Esophagus muscularis mucosa (tissue), 4 donors: Measurements from ENCODE around the gene THSD4. TPM values are rescaled to one million over a fixed set of nuclear protein-coding genes. Genes with fewer than 3 reads are reported as not detected.

Experiments used
- DNase-seq: peaks from one replicate; pipeline ENCODE4 v3.0.0-alpha.2; 2017; ENCODE audit errors: extremely low spot score
- H3K27ac ChIP-seq, 4 donors: fragments of 200-600 bp; sonication (generic); replicated peaks in 1 of 4; 1 replicate in 3 of 4; 2 replicates in 1 of 4; pipeline ENCODE4 v1.5.1; 2016 to 2019; ENCODE audit warnings: mild to moderate bottlenecking in 1 of 4
- H3K27me3 ChIP-seq, 4 donors: fragments of 200-600 bp; sonication (generic); one replicate each; pipeline versions ENCODE4 v1.5.1 to v1.6.0; 2016 to 2019
- H3K36me3 ChIP-seq, 4 donors: fragments of 200-600 bp; sonication (generic); one replicate each; pipeline ENCODE4 v1.5.1; 2016 to 2019
- H3K4me1 ChIP-seq, 4 donors: fragments of 200-600 bp; sonication (generic); one replicate each; pipeline ENCODE4 v1.5.1; 2016 to 2019
- H3K4me3 ChIP-seq, 4 donors: fragments of 200-600 bp; sonication (generic); 1 replicate in 2 of 4; 2 replicates in 2 of 4; pipeline ENCODE4 v1.5.1; 2016 to 2019; ENCODE audit warnings: mild to moderate bottlenecking in 4 of 4, moderate library complexity in 1 of 4
- H3K9me3 ChIP-seq, 4 donors: fragments of 200-600 bp; sonication (generic); 1 replicate in 3 of 4; 2 replicates in 1 of 4; pipeline ENCODE4 v1.5.1; 2016 to 2019
- CTCF ChIP-seq, 3 experiments: fragments of 200-600 bp in 2 of 3; fragments of 450-650 bp in 1 of 3; sonication (generic) in 2 of 3; IDR thresholded peaks; one replicate each; pipeline ENCODE4 v1.5.1; 2017 to 2019; ENCODE audit warnings: antibody characterized with exemption in 3 of 3, mild to moderate bottlenecking in 2 of 3, moderate library complexity in 1 of 3
- EP300 ChIP-seq: sonication (generic); formaldehyde crosslinking; IDR thresholded peaks from one replicate; pipeline ENCODE4 v1.6.1; 2017; ENCODE audit warnings: antibody characterized with exemption
- POLR2A ChIP-seq: fragments of 450-650 bp; IDR thresholded peaks from one replicate; pipeline ENCODE4 v1.6.1; 2017; ENCODE audit warnings: antibody characterized with exemption, moderate library complexity, mild to moderate bottlenecking, low read depth
- POLR2AphosphoS5 ChIP-seq, 2 donors: sonication (generic); formaldehyde crosslinking; IDR thresholded peaks; one replicate each; pipeline ENCODE4 v1.6.1; 2017; ENCODE audit warnings: antibody characterized with exemption in 2 of 2
- WGBS: methylation state at CpG from one replicate; pipeline ENCODE4 v1.1.5; 2018; 5-methylcytosine and 5-hydroxymethylcytosine counted together
- intact Hi-C: fragments of 100-400 bp; cut with DNase I; formaldehyde crosslinking; loops from one replicate; pipeline ENCODE4 v1.15.1; 2023
- total RNA-seq, 4 donors: library from RNA; depleted of rRNA; stranded (reverse); fragments of >200 nt; gene quantifications; one replicate each; pipeline versions ENCODE4 v1.1.0 to v1.2.1, GENCODE V29; 2016

THSD4 gene
- total RNA-seq, 4 donors from 2014 or later: 3.2 to 6.6 (median 5.6) TPM

DNA sequence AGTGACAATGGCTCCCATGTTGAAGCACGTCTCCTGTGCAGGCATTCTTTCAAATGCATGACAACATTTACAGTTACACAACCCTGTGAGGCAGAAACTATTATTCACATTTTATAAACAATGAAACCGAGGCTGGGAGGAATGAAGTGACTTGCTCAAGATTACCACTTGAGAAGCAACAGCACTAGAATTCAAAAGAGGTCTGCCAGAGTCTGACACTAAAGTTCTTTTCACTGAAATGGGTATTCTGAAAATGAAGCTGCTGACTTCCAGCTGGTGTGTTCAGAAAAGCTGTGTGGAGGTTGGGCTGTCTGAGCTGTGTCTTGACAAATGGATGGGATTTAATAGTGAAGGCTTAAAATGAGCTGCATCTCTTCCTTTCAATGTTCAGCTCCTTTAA lies 104.4 kb downstream of the THSD4 start:
- DNase-seq: no peak
- 54% methylated on average over 2 of the region's 2 CpGs for WGBS
- Histone ChIP-seq H3K4me3 (no peak overlapping the region), H3K4me1 (peaks cover 0 to 31% (median 24%) of the 10 kb centered on the region in 4 donors), H3K27ac (peak overlapping the region in 3 of 4 donors; percentile 19 to 34 (median 24)), H3K36me3 (no peaks in the 10 kb centered on the region), H3K27me3 (peaks cover 0 to 5% (median 0%) of the 10 kb centered on the region in 4 donors), H3K9me3 (no peaks in the 10 kb centered on the region)
- TF ChIP-seq CTCF (IDR thresholded peaks at IDR 0.05) (no peak), POLR2AphosphoS5 (IDR thresholded peaks at IDR 0.05) (peak in 1 of 2 donors; percentile 9)
- intact Hi-C loops: no loop called here

DNA sequence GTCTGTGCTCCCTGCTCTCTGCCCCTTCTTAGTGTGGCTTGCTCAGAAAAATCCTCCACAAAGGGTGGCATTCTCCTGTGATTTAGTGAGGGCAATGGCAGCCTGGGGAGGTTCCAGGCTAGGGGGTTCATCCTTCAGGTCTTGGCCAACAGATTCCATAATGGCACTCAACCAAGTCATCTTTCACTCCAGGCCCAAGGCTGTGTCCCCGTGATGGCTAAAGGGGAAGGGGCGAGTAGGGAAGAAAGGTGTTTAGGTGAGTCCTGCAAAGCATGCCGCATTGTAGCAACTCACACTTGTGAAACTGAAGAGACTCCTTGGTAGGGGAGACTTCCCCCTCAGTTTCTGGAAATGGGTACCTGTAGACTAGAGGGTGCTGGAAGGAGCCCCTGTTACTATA lies 105.6 kb downstream of the THSD4 start:
- Histone ChIP-seq H3K4me1 (peaks cover 0 to 31% (median 24%) of the 10 kb centered on the region in 4 donors), H3K9me3 (no peaks in the 10 kb centered on the region), H3K4me3 (no peak overlapping the region), H3K27ac (no peak overlapping the region), H3K36me3 (no peaks in the 10 kb centered on the region), H3K27me3 (no peaks in the 10 kb centered on the region)
- intact Hi-C loops: no loop called here
- no peak for DNase-seq
- WGBS: 96% methylated on average over 3 of the region's 3 CpGs
- TF ChIP-seq CTCF (IDR thresholded peaks at IDR 0.05) (no peak), POLR2A (no peak), POLR2AphosphoS5 (IDR thresholded peaks at IDR 0.05) (no peak), EP300 (no peak)

DNA sequence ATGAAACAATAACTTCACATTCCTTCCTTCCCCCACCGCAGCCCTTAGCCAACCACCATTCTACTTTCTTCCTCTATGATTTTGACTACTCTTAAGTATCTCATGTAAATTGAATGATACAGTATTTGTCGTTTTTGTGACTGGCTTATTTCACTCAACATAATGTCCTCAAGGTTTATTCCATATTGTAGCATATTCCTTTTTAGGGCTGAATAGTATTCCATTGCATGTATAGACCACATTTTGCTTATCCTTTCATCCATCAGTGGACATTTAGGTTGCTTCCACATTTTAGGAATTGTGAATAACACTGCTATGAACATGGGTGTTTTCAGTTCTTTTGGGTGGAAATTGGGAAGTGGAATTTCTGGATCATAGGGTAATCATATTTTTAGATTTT lies 106.1 kb downstream of the THSD4 start:
- H3K27me3 ChIP-seq: no peaks in the 10 kb centered on the region
- peaks cover 0 to 31% (median 24%) of the 10 kb centered on the region in 4 donors for H3K4me1 ChIP-seq
- no peaks in the 10 kb centered on the region for H3K36me3 ChIP-seq
- no peak overlapping the region for H3K27ac ChIP-seq
- H3K9me3 ChIP-seq: no peaks in the 10 kb centered on the region
- H3K4me3 ChIP-seq: no peak overlapping the region
- WGBS: 92% methylated on average over 2 of the region's 2 CpGs
- intact Hi-C loops: no loop called here
- TF ChIP-seq EP300 (no peak), POLR2A (no peak), POLR2AphosphoS5 (IDR thresholded peaks at IDR 0.05) (no peak), CTCF (IDR thresholded peaks at IDR 0.05) (no peak)
- no peak for DNase-seq

GRCh38 chr15:71223516-71223915 lies 108.2 kb downstream of the THSD4 start:
- Histone ChIP-seq H3K27me3 (no peaks in the 10 kb centered on the region), H3K4me3 (no peak overlapping the region), H3K27ac (no peak overlapping the region), H3K4me1 (peaks cover 0 to 22% (median 17%) of the 10 kb centered on the region in 4 donors), H3K36me3 (no peaks in the 10 kb centered on the region), H3K9me3 (no peaks in the 10 kb centered on the region)
- WGBS: 87% methylated on average over 2 of the region's 2 CpGs
- DNase-seq: no peak
- intact Hi-C loops: no loop called here
- TF ChIP-seq CTCF (IDR thresholded peaks at IDR 0.05) (no peak), EP300 (no peak), POLR2AphosphoS5 (IDR thresholded peaks at IDR 0.05) (no peak), POLR2A (no peak)

DNA sequence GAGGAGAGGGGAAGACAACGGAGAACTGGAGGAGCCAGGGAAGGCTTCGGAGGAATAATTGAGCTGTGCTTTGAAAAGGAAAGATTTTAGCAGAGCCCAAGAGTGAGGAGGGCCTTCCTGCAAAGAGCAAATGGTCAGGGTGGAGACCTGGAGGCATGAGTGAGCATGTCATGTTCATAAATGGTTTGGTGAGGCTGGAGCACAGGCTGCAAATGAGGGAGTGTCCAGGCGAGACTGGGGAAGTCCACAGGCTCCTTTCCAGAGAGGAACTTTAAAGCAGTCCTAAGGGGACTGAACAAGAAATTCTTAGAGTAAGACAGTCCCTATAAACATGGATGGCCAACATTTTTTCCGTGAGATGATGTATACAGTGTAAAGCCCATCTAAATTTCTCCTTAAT lies 108.8 kb downstream of the THSD4 start:
- TF ChIP-seq CTCF (IDR thresholded peaks at IDR 0.05): no peak
- TF ChIP-seq POLR2A: no peak
- TF ChIP-seq POLR2AphosphoS5 (IDR thresholded peaks at IDR 0.05): no peak
- TF ChIP-seq EP300: no peak
- no peaks in the 10 kb centered on the region for H3K36me3 ChIP-seq
- H3K27me3 ChIP-seq: no peaks in the 10 kb centered on the region
- H3K4me3 ChIP-seq: no peak overlapping the region
- no peak overlapping the region for H3K27ac ChIP-seq
- no peak for DNase-seq
- no peaks in the 10 kb centered on the region for H3K9me3 ChIP-seq
- intact Hi-C loops: no loop called here
- 85% methylated on average over 4 of the region's 4 CpGs for WGBS
- H3K4me1 ChIP-seq: peaks cover 0 to 17% (median 12%) of the 10 kb centered on the region in 4 donors
